Adrenal gland (tissue), 5 donors: ENCODE results near the gene SHD.

Experiments
- POLR2A ChIP-seq, 2 donors: fragments of 450-650 bp; IDR thresholded peaks; one replicate each; pipeline ENCODE4 v1.6.1; 2017; ENCODE audit warnings: antibody characterized with exemption in 2 of 2, mild to moderate bottlenecking in 2 of 2, moderate library complexity in 1 of 2
- TF ChIP-seq, protein P1 (sequence below), 6 experiments: fragments of 450-650 bp in 4 of 6; fragments of 200-600 bp in 2 of 6; sonication (generic) in 1 of 6; IDR thresholded peaks; 1 replicate in 5 of 6; 2 replicates in 1 of 6; pipeline versions ENCODE4 v1.5.1 to v1.8.0; 2016 to 2021; ENCODE audit warnings: antibody characterized with exemption in 6 of 6, mild to moderate bottlenecking in 2 of 6, moderate library complexity in 1 of 6
- donor health status: DM: no; HTN: no; CAD: no.

DNA sequence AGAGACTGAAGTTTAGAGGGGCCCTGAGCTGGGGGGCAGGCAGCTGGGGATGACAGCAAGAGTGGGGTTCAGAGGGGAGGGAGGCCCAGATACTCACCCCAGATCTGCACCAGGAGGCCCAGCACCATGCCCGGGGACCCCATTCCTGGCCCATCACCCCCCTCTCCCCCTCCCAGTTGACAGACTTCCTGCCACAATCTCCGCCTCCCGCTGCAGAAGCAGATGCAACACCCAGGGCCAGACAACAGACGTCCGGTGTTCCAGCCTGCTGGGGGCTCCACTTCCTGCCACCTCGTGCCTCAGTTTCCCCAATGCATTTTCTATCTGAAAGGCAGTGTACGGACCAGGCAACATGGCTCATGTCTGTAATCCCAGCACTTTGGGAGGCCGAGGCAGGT lies 23.2 kb downstream of the SHD start, which contains the start of gene TMIGD2:
- TF ChIP-seq POLR2A (IDR thresholded peaks at IDR 0.05): no peak
- TF ChIP-seq, protein P1, sequence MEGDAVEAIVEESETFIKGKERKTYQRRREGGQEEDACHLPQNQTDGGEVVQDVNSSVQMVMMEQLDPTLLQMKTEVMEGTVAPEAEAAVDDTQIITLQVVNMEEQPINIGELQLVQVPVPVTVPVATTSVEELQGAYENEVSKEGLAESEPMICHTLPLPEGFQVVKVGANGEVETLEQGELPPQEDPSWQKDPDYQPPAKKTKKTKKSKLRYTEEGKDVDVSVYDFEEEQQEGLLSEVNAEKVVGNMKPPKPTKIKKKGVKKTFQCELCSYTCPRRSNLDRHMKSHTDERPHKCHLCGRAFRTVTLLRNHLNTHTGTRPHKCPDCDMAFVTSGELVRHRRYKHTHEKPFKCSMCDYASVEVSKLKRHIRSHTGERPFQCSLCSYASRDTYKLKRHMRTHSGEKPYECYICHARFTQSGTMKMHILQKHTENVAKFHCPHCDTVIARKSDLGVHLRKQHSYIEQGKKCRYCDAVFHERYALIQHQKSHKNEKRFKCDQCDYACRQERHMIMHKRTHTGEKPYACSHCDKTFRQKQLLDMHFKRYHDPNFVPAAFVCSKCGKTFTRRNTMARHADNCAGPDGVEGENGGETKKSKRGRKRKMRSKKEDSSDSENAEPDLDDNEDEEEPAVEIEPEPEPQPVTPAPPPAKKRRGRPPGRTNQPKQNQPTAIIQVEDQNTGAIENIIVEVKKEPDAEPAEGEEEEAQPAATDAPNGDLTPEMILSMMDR (IDR thresholded peaks at IDR 0.05): no peak
